ENCODE data around the gene ARHGAP8. TPM values are rescaled to one million over a fixed set of nuclear protein-coding genes. Genes with fewer than 3 reads are reported as not detected.

The ARHGAP8 gene
- total and polyA plus RNA-seq, 2 donors (not counting 3 experiments of a cell fraction or from before 2014, with no cell fraction given), result not detected

DNA sequence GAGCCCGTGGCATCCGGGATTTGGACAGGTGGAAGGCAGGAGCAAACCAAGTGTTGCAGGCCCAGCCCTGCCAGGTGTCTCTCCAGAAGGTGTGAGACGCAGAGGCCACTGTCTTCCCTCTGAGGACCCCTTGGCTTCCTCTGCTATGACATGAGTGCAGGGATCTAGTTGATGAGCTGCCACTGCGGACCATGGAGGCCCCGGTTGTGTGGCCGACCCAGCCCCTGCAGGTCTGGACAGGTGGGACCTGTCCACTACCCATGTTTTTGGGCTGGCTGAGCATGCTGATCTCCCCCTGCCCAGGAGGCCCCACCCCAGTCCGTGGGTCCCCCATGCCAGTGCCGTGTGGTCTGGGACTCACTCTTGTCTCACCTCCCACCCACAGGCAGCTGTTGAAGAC lies 27.5 kb upstream of the ARHGAP8 start:
- no peaks in the 10 kb centered on the region for H3K9me1 ChIP-seq (replicated peaks; ENCODE audit: control insufficient read depth, extremely low read depth, insufficient read depth, low read length)
- FAIRE-seq (no peak), DNase-seq (ENCODE audit: low read depth, low spot score) (no peak)
- no peaks in the 10 kb centered on the region for H3K4me1 ChIP-seq (ENCODE audit: control insufficient read depth, extremely low read depth, insufficient read depth, low read length)
- H3K4me2 ChIP-seq (ENCODE audit: insufficient read depth, low read length), result no peak overlapping the region
- no peak overlapping the region for H2AFZ ChIP-seq (ENCODE audit: low read depth, low read length)
- H3K27me3 ChIP-seq (ENCODE audit: control insufficient read depth in 2 of 2, insufficient read depth in 2 of 2, low read length in 2 of 2), result no peaks in the 10 kb centered on the region
- no peak overlapping the region for H3K9ac ChIP-seq (replicated peaks; ENCODE audit: extremely low read depth, insufficient read depth, low read length)
- dilution Hi-C loops (cut with MboI; ENCODE audit: extremely low pct_ligation_motif_present, low sequenced_read_pairs), result no loop called here
- no peaks in the 10 kb centered on the region for H3K9me3 ChIP-seq (replicated peaks; ENCODE audit: control insufficient read depth, insufficient read depth, low read length)
- no peaks in the 10 kb centered on the region for H4K20me1 ChIP-seq (replicated peaks; ENCODE audit: control insufficient read depth, extremely low read depth, insufficient read depth, low read length)
- no peak overlapping the region for H3K4me3 ChIP-seq (replicated peaks in 1 of 3; ENCODE audit: insufficient read depth in 1 of 3, low read depth in 1 of 3, low read length in 3 of 3)
- intact Hi-C loops (cut with micrococcal nuclease), result no loop called here
- no TSS peak for BruUV-seq (replicated peaks)
- no peak overlapping the region for H3K27ac ChIP-seq (ENCODE audit: insufficient read depth, low read depth, low read length)
- H3K36me3 ChIP-seq (ENCODE audit: control insufficient read depth in 2 of 2, extremely low read depth in 1 of 2, insufficient read depth in 2 of 2, low read length in 2 of 2), result no peaks in the 10 kb centered on the region
- H3K79me2 ChIP-seq (ENCODE audit: control insufficient read depth, insufficient read depth, low read length), result no peaks in the 10 kb centered on the region
- ChIA-PET CTCF (interaction anchor here (0.5 to 2.0 kb wide), 2 partner anchors 40 to 700 kb away, joined by 3 to 6 read pairs; no protein-coding TSS in a partner anchor), POLR2A (no interaction called here)
- TF ChIP-seq JUN (IDR thresholded peaks at IDR 0.05; ENCODE audit: borderline replicate concordance, insufficient read depth, insufficient read length, low read depth) (no peak), EZH2 (IDR thresholded peaks at IDR 0.05; ENCODE audit: borderline replicate concordance, low read depth, low read length, severe bottlenecking) (no peak), FOS (IDR thresholded peaks at IDR 0.05; ENCODE audit: borderline replicate concordance, insufficient read depth, low read length) (no peak), GATA2 (IDR thresholded peaks at IDR 0.05; ENCODE audit: insufficient read depth, insufficient read length, low read depth, low read length) (no peak), POLR2AphosphoS5 (IDR thresholded peaks at IDR 0.05; ENCODE audit: insufficient read depth, low read depth, low read length) (no peak), POLR2A (IDR thresholded peaks at IDR 0.05; ENCODE audit: low read depth, low read length) (no peak), MYC (IDR thresholded peaks at IDR 0.05; ENCODE audit: low read depth, low read length) (no peak)
- TF ChIP-seq, protein P1, sequence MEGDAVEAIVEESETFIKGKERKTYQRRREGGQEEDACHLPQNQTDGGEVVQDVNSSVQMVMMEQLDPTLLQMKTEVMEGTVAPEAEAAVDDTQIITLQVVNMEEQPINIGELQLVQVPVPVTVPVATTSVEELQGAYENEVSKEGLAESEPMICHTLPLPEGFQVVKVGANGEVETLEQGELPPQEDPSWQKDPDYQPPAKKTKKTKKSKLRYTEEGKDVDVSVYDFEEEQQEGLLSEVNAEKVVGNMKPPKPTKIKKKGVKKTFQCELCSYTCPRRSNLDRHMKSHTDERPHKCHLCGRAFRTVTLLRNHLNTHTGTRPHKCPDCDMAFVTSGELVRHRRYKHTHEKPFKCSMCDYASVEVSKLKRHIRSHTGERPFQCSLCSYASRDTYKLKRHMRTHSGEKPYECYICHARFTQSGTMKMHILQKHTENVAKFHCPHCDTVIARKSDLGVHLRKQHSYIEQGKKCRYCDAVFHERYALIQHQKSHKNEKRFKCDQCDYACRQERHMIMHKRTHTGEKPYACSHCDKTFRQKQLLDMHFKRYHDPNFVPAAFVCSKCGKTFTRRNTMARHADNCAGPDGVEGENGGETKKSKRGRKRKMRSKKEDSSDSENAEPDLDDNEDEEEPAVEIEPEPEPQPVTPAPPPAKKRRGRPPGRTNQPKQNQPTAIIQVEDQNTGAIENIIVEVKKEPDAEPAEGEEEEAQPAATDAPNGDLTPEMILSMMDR (IDR thresholded peaks at IDR 0.05; ENCODE audit: extremely low read depth in 1 of 2, insufficient read depth in 1 of 2, low read depth in 1 of 2, low read length in 2 of 2), result no peak
- TF ChIP-seq, protein P2, sequence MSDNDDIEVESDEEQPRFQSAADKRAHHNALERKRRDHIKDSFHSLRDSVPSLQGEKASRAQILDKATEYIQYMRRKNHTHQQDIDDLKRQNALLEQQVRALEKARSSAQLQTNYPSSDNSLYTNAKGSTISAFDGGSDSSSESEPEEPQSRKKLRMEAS (IDR thresholded peaks at IDR 0.05; ENCODE audit: insufficient read depth, insufficient read length), result no peak
